ENCODE data around the gene EIF2S3. TPM values are rescaled to one million over a fixed set of nuclear protein-coding genes. Genes with fewer than 3 reads are reported as not detected.

EIF2S3 gene
- total RNA-seq, 1 experiment from 2014 or later, result 201 TPM

- peak; percentile 62 for DNase-seq
- Histone ChIP-seq H3K79me2 (ENCODE audit: low read length) (no peaks in the 10 kb centered on the region), H3K9me2 (replicated peaks; ENCODE audit: low read length) (no peaks in the 10 kb centered on the region), H3K36me3 (ENCODE audit: low read depth, low read length) (no peaks in the 10 kb centered on the region), H3K9ac (ENCODE audit: low read length) (no peak overlapping the region), H3K27me3 (ENCODE audit: low read length) (no peaks in the 10 kb centered on the region), H3K9me3 (ENCODE audit: low read length) (no peaks in the 10 kb centered on the region), H4K20me1 (ENCODE audit: low read length) (no peaks in the 10 kb centered on the region), H2AFZ (ENCODE audit: low read length) (peak overlapping the region; percentile 79), H3K27ac (ENCODE audit: low read length) (no peak overlapping the region), H3F3A (ENCODE audit: low read length, unreplicated experiment) (no peaks in the 10 kb centered on the region), H3K4me3 (ENCODE audit: low read length) (peak overlapping the region; percentile 19; the same call in 1 of the 2 replicates), H3K4me2 (ENCODE audit: low read length) (peak overlapping the region; percentile 74), H3K4me1 (ENCODE audit: insufficient read depth, low read length) (peaks cover 17% of the 10 kb centered on the region; the same call in 1 of the 2 replicates)
- POLR2A ChIA-PET (ENCODE audit: unreplicated experiment), result no interaction called here
- CTCF ChIA-PET, result no interaction called here
- no peak for TF ChIP-seq CTCF (conservative IDR thresholded peaks at IDR 0.05; ENCODE audit: low read depth, low read length)
- TF ChIP-seq EZH2 (IDR thresholded peaks at IDR 0.05; ENCODE audit: low read length, unreplicated experiment), result no peak
- no peak for TF ChIP-seq EZH2phosphoT487 (IDR thresholded peaks at IDR 0.05; ENCODE audit: borderline replicate concordance, low read length)
- intact Hi-C loops (cut with micrococcal nuclease), result no loop called here
- ATAC-seq, result peak; percentile 86
- BruUV-seq (replicated peaks), result no TSS peak
Observed at GRCh38 chrX:24117258-24117657, 62.5 kb downstream of the EIF2S3 start.

GRCh38 chrX:24124244-24124799 lies 69.6 kb downstream of the EIF2S3 start:
- Histone ChIP-seq H3K27me3 (ENCODE audit: low read length) (no peaks in the 10 kb centered on the region), H3K9ac (ENCODE audit: low read length) (no peak overlapping the region), H3K9me2 (replicated peaks; ENCODE audit: low read length) (no peaks in the 10 kb centered on the region), H3K4me1 (ENCODE audit: insufficient read depth, low read length) (peaks cover 6% of the 10 kb centered on the region; the same call in 1 of the 2 replicates), H3K4me2 (ENCODE audit: low read length) (no peak overlapping the region), H3K79me2 (ENCODE audit: low read length) (no peaks in the 10 kb centered on the region), H4K20me1 (ENCODE audit: low read length) (no peaks in the 10 kb centered on the region), H3F3A (ENCODE audit: low read length, unreplicated experiment) (no peaks in the 10 kb centered on the region), H3K9me3 (ENCODE audit: low read length) (no peaks in the 10 kb centered on the region), H3K4me3 (ENCODE audit: low read length) (no peak overlapping the region), H3K36me3 (ENCODE audit: low read depth, low read length) (no peaks in the 10 kb centered on the region), H3K27ac (ENCODE audit: low read length) (no peak overlapping the region), H2AFZ (ENCODE audit: low read length) (no peak overlapping the region)
- intact Hi-C loops (cut with micrococcal nuclease), result no loop called here
- TF ChIP-seq CTCF (conservative IDR thresholded peaks at IDR 0.05; ENCODE audit: low read depth, low read length) (no peak), EZH2 (IDR thresholded peaks at IDR 0.05; ENCODE audit: low read length, unreplicated experiment) (no peak), EZH2phosphoT487 (IDR thresholded peaks at IDR 0.05; ENCODE audit: borderline replicate concordance, low read length) (no peak)
- ChIA-PET CTCF (interaction anchor here (0.7 kb wide), 1 partner anchor 428 kb away, joined by 3 read pairs; no protein-coding TSS in a partner anchor), POLR2A (ENCODE audit: unreplicated experiment) (no interaction called here)
- BruUV-seq (replicated peaks), result no TSS peak
- DNase-seq (no peak), ATAC-seq (no peak; the same call in 1 of the 2 replicates)

GRCh38 chrX:24125028-24125612 lies 70.4 kb downstream of the EIF2S3 start:
- intact Hi-C loops (cut with micrococcal nuclease), result no loop called here
- peaks cover 6% of the 10 kb centered on the region; the same call in 1 of the 2 replicates for H3K4me1 ChIP-seq (ENCODE audit: insufficient read depth, low read length)
- no peak for DNase-seq
- no peaks in the 10 kb centered on the region for H3K27me3 ChIP-seq (ENCODE audit: low read length)
- TF ChIP-seq EZH2phosphoT487 (IDR thresholded peaks at IDR 0.05; ENCODE audit: borderline replicate concordance, low read length) (no peak), CTCF (conservative IDR thresholded peaks at IDR 0.05; ENCODE audit: low read depth, low read length) (no peak), EZH2 (IDR thresholded peaks at IDR 0.05; ENCODE audit: low read length, unreplicated experiment) (no peak)
- H3K4me2 ChIP-seq (ENCODE audit: low read length), result no peak overlapping the region
- CTCF ChIA-PET, result interaction anchor here (0.7 kb wide), 1 partner anchor 429 kb away, joined by 3 read pairs; no protein-coding TSS in a partner anchor
- no peaks in the 10 kb centered on the region for H3F3A ChIP-seq (ENCODE audit: low read length, unreplicated experiment)
- POLR2A ChIA-PET (ENCODE audit: unreplicated experiment), result interaction anchor here (0.6 kb wide), 1 partner anchor 43 kb away, joined by 3 read pairs; no protein-coding TSS in a partner anchor
- BruUV-seq (replicated peaks), result no TSS peak
- H2AFZ ChIP-seq (ENCODE audit: low read length), result no peak overlapping the region
- no peaks in the 10 kb centered on the region for H3K9me2 ChIP-seq (replicated peaks; ENCODE audit: low read length)
- no peak for ATAC-seq
- H3K36me3 ChIP-seq (ENCODE audit: low read depth, low read length), result no peaks in the 10 kb centered on the region
- no peaks in the 10 kb centered on the region for H4K20me1 ChIP-seq (ENCODE audit: low read length)
- H3K9ac ChIP-seq (ENCODE audit: low read length), result no peak overlapping the region
- no peaks in the 10 kb centered on the region for H3K9me3 ChIP-seq (ENCODE audit: low read length)
- no peaks in the 10 kb centered on the region for H3K79me2 ChIP-seq (ENCODE audit: low read length)
- no peak overlapping the region for H3K4me3 ChIP-seq (ENCODE audit: low read length)
- no peak overlapping the region for H3K27ac ChIP-seq (ENCODE audit: low read length)

Measured in PC-3 (cell line).